Right renal pelvis (tissue), 4 donors: ENCODE measurements around the gene GRIK5. TPM values are rescaled to one million over a fixed set of nuclear protein-coding genes. Genes with fewer than 3 reads are reported as not detected.
"Not testable (repeated sequence)": the region's sequence is repeated elsewhere in the genome, so short reads cannot be mapped to it uniquely, and the experiment has no call there.

Experiments used
- DNase-seq, 4 donors: peaks; one replicate each; pipeline ENCODE4 v3.0.0-alpha.2; 2013; ENCODE audit warnings: low read depth in 4 of 4, low spot score in 3 of 4, missing footprints in 1 of 4
- polyA plus RNA-seq, 4 donors: library from polyadenylated mRNA; unstranded; fragments of 120-200 nt; gene quantifications; one replicate each; pipeline ENCODE4 v1.2.1, GENCODE V29; 2013; ENCODE audit not compliant: insufficient read length in 4 of 4

Gene GRIK5
- polyA plus RNA-seq, 4 donors = 21.5 to 26.9 (median 22.8) TPM

GRCh38 chr19:42052241-42052863 lies 17.7 kb downstream of the GRIK5 start:
- DNase-seq = no peak

GRCh38 chr19:42051166-42052115 lies 18.6 kb downstream of the GRIK5 start:
- DNase-seq = no peak

- no peak for DNase-seq
Observed at GRCh38 chr19:42048992-42049391, 21.0 kb downstream of the GRIK5 start.

GRCh38 chr19:42045575-42045974 lies 24.4 kb downstream of the GRIK5 start:
- DNase-seq = no peak

GRCh38 chr19:42042455-42043170 lies 27.4 kb downstream of the GRIK5 start:
- DNase-seq = no peak

GRCh38 chr19:42040491-42040890 lies 29.5 kb downstream of the GRIK5 start:
- not testable (repeated sequence) for DNase-seq

GRCh38 chr19:42040031-42040430 lies 30.0 kb downstream of the GRIK5 start:
- DNase-seq = no peak

GRCh38 chr19:42038666-42039065 lies 31.3 kb downstream of the GRIK5 start:
- DNase-seq = no peak

- no peak for DNase-seq
Observed at GRCh38 chr19:42037649-42038048, 32.4 kb downstream of the GRIK5 start.

GRCh38 chr19:42034640-42035391 lies 35.2 kb downstream of the GRIK5 start:
- peak; percentile 20 to 35 (median 27) for DNase-seq

- no peak for DNase-seq
Observed at GRCh38 chr19:42033413-42033812, 36.6 kb downstream of the GRIK5 start.

GRCh38 chr19:42032431-42032830 lies 37.6 kb downstream of the GRIK5 start:
- DNase-seq = peak in 3 of 4 donors; percentile 8 to 46 (median 16)

- DNase-seq = no peak
Observed at GRCh38 chr19:42030645-42031440, 39.2 kb downstream of the GRIK5 start.

GRCh38 chr19:42028304-42029216 lies 41.4 kb downstream of the GRIK5 start:
- DNase-seq = no peak

- peak in 1 of 4 donors; percentile 6 for DNase-seq
Observed at GRCh38 chr19:42024622-42025111, 45.3 kb downstream of the GRIK5 start.

- no peak for DNase-seq
Observed at GRCh38 chr19:42023943-42024260, 46.1 kb downstream of the GRIK5 start.

GRCh38 chr19:42023121-42023942 lies 46.7 kb downstream of the GRIK5 start:
- no peak for DNase-seq

- DNase-seq = no peak
Observed at GRCh38 chr19:42022616-42023015, 47.4 kb downstream of the GRIK5 start.
